ENCODE data around the gene AP1AR. TPM values are rescaled to one million over a fixed set of nuclear protein-coding genes. Genes with fewer than 3 reads are reported as not detected.
A peak's percentile ranks its signal among the peaks of the same experiment; 100 is the strongest.

The AP1AR gene
- total and polyA plus RNA-seq, 2 of the 4 experiments (the other 2 are of a cell fraction) = 4.0 to 4.7 TPM

- no peaks in the 10 kb centered on the region for H3K36me3 ChIP-seq (ENCODE audit: control insufficient read depth, insufficient read depth, low read length)
- H3K18ac ChIP-seq (ENCODE audit: low read depth, low read length) = peak within 1 kb of the TSS; percentile 99
- ChIA-PET CTCF (interaction anchor here (0.6 to 2.1 kb wide), 4 partner anchors 9 to 134 kb away, joined by 3 to 5 read pairs (median 4); no protein-coding TSS in a partner anchor), POLR2A (ENCODE audit: unreplicated experiment) (interaction anchor here (1.0 kb wide), 1 partner anchor 13 kb away, joined by 6 read pairs; no protein-coding TSS in a partner anchor)
- peak within 1 kb of the TSS; percentile 59 for H3K4me3 ChIP-seq (ENCODE audit: insufficient read depth, low read depth, low read length)
- peak within 1 kb of the TSS; percentile 96; the same call in 1 of the 2 replicates for H3K27ac ChIP-seq (ENCODE audit: insufficient read depth, low read length)
- peak within 1 kb of the TSS; percentile 99 for H2BK5ac ChIP-seq (ENCODE audit: low read depth, low read length, poor library complexity, severe bottlenecking)
- H3K23ac ChIP-seq (ENCODE audit: low read depth, low read length) = peak within 1 kb of the TSS; percentile 75; the same call in 1 of the 2 replicates
- H3K9me1 ChIP-seq (ENCODE audit: insufficient read depth, low read length) = no peaks in the 10 kb centered on the region
- H3K79me1 ChIP-seq (ENCODE audit: low read depth in 1 of 2, low read length in 2 of 2) = peaks cover 0 to 8% of the 10 kb centered on the region in 2 experiments; a peak in 1 of 4 replicates
- no peaks in the 10 kb centered on the region for H3K27me3 ChIP-seq (ENCODE audit: control insufficient read depth, insufficient read depth, low read length)
- H4K8ac ChIP-seq (ENCODE audit: low read depth in 2 of 2, low read length in 2 of 2) = peak within 1 kb of the TSS; percentile 80 to 93
- peak within 1 kb of the TSS; percentile 69 for H2BK20ac ChIP-seq (ENCODE audit: low read depth, low read length)
- H3K4ac ChIP-seq (ENCODE audit: low read depth, low read length) = peak within 1 kb of the TSS; percentile 74
- H3K9ac ChIP-seq (ENCODE audit: low read depth, low read length) = peak within 1 kb of the TSS; percentile 95
- no CpG with 5 or more reads among the region's 4 CpGs for WGBS, 2 experiments (ENCODE audit: extremely low coverage in 2 of 2, insufficient read length in 1 of 2)
- dilution Hi-C loops (cut with HindIII; ENCODE audit: low sequenced_read_pairs, unreplicated experiment) = no loop called here
- H4K20me1 ChIP-seq (ENCODE audit: insufficient read depth, low read length) = no peaks in the 10 kb centered on the region
- no peak within 1 kb of the TSS; the same call in 1 of the 2 replicates for H3K56ac ChIP-seq (ENCODE audit: extremely low read depth, insufficient read depth, low read length)
- H3K4me1 ChIP-seq (ENCODE audit: control insufficient read depth, insufficient read depth, low read length) = no peaks in the 10 kb centered on the region
- peak within 1 kb of the TSS; percentile 65 for H3K14ac ChIP-seq (replicated peaks; ENCODE audit: low read depth, low read length)
- ATAC-seq (ENCODE audit: low read depth) (peak; percentile 97), DNase-seq (peak; percentile 94)
- intact Hi-C loops (cut with micrococcal nuclease) = no loop called here
- H4K5ac ChIP-seq (ENCODE audit: low read depth, low read length) = peak within 1 kb of the TSS; percentile 92
- H2AK5ac ChIP-seq (ENCODE audit: low read depth, low read length) = no peak within 1 kb of the TSS
- peak within 1 kb of the TSS; percentile 60; the same call in 1 of the 2 replicates for H4K91ac ChIP-seq (ENCODE audit: insufficient read depth, low read depth, low read length)
- 0 out of 3 replicates have a peak within 1 kb of the TSS, but pooled peaks have one; percentile 27 for H2BK15ac ChIP-seq (ENCODE audit: low read depth, low read length)
- in situ Hi-C loops (cut with MboI; ENCODE audit: low sequenced_read_pairs) = no loop called here
- BruUV-seq (replicated peaks) = no TSS peak
- H2BK120ac ChIP-seq (ENCODE audit: low read depth, low read length) = peak within 1 kb of the TSS; percentile 28; the same call in 1 of the 2 replicates
- no peak within 1 kb of the TSS for H2AK9ac ChIP-seq (replicated peaks; ENCODE audit: low read depth, low read length, poor library complexity)
- H3K4me2 ChIP-seq (ENCODE audit: low read depth, low read length) = peak within 1 kb of the TSS; percentile 98
- no peaks in the 10 kb centered on the region for H3K9me3 ChIP-seq (ENCODE audit: control insufficient read depth, insufficient read depth, low read length)
- H2AFZ ChIP-seq (replicated peaks; ENCODE audit: low read length, poor library complexity) = no peak within 1 kb of the TSS
- no peak for TF ChIP-seq RFX5 (IDR thresholded peaks at IDR 0.05; ENCODE audit: low read depth, low read length)
- peak; percentile 47; the same call in 1 of the 2 replicates for TF ChIP-seq POLR2A (IDR thresholded peaks at IDR 0.05; ENCODE audit: low read depth, low read length)
- TF ChIP-seq USF2 (IDR thresholded peaks at IDR 0.05; ENCODE audit: low read depth, low read length) = no peak
- TF ChIP-seq CTCF (conservative IDR thresholded peaks at IDR 0.05; ENCODE audit: low read depth, low read length) = no peak
- no peak for TF ChIP-seq FOS (IDR thresholded peaks at IDR 0.05; ENCODE audit: low read depth, low read length)
- peak; percentile 98 for TF ChIP-seq CEBPB (IDR thresholded peaks at IDR 0.05; ENCODE audit: low read depth, low read length)
- no peak for TF ChIP-seq CHD1 (IDR thresholded peaks at IDR 0.05; ENCODE audit: low read depth, low read length)
- TF ChIP-seq BHLHE40 (IDR thresholded peaks at IDR 0.05; ENCODE audit: low read depth, low read length) = no peak
- no peak for TF ChIP-seq NFE2L2 (IDR thresholded peaks at IDR 0.05; ENCODE audit: low read depth, low read length)
- no peak for TF ChIP-seq RCOR1 (IDR thresholded peaks at IDR 0.05; ENCODE audit: insufficient replicate concordance, low read length)
Observed at GRCh38 chr4:112296949-112297880, 65.6 kb downstream of the AP1AR start, which contains the start of gene ALPK1. ALPK1 (plus strand) TSS chr4:112297369.

Measured in IMR-90 (cell line).